HFF-Myc (cell line): ENCODE measurements around the gene SCG5.

Experiments
- DNase-seq: peaks from one replicate; pipeline ENCODE4 v3.0.0-alpha.2; 2011; ENCODE audit warnings: low read depth; ENCODE audit errors: extremely low read depth
- H3K4me3 ChIP-seq: replicated peaks from 2 replicates; pipeline ENCODE4 v1.5.1; 2011; ENCODE audit warnings: low read depth, mild to moderate bottlenecking, control low read depth, low read length
- CTCF ChIP-seq: IDR thresholded peaks from 2 replicates; pipeline ENCODE4 v1.5.1; 2012; ENCODE audit warnings: mild to moderate bottlenecking, low read depth, low read length, control low read depth; ENCODE audit errors: missing control alignments

The SCG5 gene

DNA sequence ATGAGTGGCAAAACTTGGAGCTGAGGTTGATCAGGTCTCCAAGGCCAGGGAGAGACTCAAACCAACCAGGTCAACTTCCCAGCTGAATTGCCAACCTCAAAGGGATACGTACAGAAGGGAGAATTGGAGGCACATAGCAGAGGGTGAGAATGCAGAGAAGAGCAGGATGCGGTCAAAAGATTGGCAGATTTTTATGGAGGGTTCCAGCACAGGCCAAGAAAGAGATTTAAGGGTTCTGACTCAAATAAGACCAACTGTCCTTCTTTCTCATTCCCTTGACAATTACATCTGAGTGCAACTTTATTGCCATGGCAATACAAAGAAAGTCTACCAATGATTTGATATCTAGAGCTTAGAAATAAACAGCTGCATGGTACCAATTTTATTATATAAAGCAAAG, 33.2 kb downstream of the SCG5 start:
- DNase-seq, result no peak
- TF ChIP-seq CTCF, result no peak
- no peak overlapping the region for H3K4me3 ChIP-seq

DNA sequence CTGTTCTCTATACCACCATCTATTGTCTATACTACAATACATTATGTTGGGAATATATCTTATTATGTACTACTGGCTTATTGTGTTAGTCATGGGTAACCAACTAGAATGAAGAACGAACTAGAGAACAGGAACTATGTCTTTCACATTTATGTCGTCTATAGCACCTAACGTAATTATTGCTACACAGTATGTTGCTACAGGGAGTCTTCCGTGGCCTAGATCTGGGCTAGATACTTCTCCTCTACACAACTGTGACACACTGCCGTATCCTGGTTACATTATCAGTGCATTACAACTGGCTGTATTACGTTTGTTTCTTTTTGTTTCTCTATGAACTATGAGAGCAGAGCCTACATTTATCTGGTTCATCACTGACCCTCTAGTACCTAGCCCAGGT, 34.0 kb downstream of the SCG5 start:
- no peak for DNase-seq
- TF ChIP-seq CTCF, result no peak
- H3K4me3 ChIP-seq, result no peak overlapping the region

GRCh38 chr15:32676169-32676568, 34.7 kb downstream of the SCG5 start:
- no peak for TF ChIP-seq CTCF
- DNase-seq, result no peak
- H3K4me3 ChIP-seq, result no peak overlapping the region

DNA sequence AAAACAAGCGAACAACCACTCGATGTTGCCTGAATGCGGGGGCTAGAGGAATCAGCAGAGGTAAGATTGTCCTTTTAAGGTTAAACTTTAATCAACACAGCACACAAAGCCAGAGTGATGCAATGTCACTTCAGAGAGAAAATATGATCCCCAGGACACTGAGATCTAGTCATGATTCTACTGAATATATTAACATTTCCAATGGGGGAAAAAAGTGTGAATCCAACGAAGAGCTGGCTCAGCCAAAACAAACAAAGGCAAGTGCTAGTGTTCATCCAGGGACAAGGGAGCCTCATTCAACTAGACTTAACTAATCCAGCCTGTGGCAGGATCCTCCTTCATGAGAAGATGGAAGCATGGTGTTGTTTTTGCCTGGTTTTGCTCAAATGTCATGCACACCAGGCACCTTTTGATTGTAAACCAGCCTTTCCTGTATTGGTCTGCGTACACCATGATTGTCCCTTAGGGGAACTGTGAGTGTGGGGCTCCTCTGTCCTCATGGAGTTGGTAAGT, 35.8 kb downstream of the SCG5 start:
- DNase-seq, result no peak
- no peak overlapping the region for H3K4me3 ChIP-seq
- TF ChIP-seq CTCF, result no peak

GRCh38 chr15:32679298-32679690, 37.8 kb downstream of the SCG5 start:
- TF ChIP-seq CTCF, result no peak
- no peak overlapping the region for H3K4me3 ChIP-seq
- DNase-seq, result no peak

GRCh38 chr15:32682569-32682968, 41.1 kb downstream of the SCG5 start:
- DNase-seq, result no peak
- H3K4me3 ChIP-seq, result no peak overlapping the region
- no peak for TF ChIP-seq CTCF

DNA sequence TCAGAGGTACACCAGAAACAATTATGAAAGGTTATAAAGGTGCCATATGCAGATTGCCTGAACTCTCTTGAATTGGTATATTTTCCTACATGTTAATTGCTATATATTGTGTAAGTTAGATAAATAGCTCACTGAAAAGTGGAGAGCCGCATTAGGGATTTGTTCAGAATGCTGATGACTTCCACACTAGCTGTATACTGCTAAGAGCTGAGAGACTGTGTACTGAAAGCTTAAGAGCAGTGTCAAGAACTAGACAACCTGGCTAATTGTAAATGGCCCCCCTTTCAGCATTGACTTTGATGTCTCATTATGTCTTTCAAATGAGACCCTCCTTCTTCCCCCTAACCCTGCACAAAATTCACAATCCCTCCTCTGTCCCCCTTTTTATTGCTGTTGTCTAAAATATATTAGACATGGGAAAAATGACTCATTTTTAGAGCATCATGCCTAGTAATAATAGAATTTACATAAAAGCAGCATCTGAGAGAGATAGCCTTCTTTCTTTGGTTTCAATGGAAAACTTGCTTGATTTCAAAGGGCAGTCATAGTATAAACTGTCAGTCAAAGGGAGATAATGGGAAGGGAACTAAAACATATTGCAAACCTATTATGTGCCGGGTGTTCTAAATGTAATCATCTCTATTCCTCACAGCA, 41.6 kb downstream of the SCG5 start:
- no peak for DNase-seq
- H3K4me3 ChIP-seq, result no peak overlapping the region
- TF ChIP-seq CTCF, result no peak
